Measurements from ENCODE around the gene ADSS1.

The ADSS1 gene

GRCh38 chr14:104710071-104710735, 13.8 kb upstream of the ADSS1 start:
- H3K79me2 ChIP-seq (ENCODE audit: insufficient read depth, low read length): no peaks in the 10 kb centered on the region
- no peak overlapping the region for H3K4me2 ChIP-seq (ENCODE audit: low read depth, low read length, poor library complexity, severe bottlenecking)
- no peak overlapping the region for H3K4me3 ChIP-seq (ENCODE audit: low read length, poor library complexity, severe bottlenecking)
- no peaks in the 10 kb centered on the region for H3F3A ChIP-seq (ENCODE audit: low read depth)
- peaks cover 13% of the 10 kb centered on the region; the same call in 1 of the 2 replicates for H3K36me3 ChIP-seq (ENCODE audit: insufficient read depth, low read length)
- H3K9ac ChIP-seq (ENCODE audit: low read depth, low read length, poor library complexity, severe bottlenecking): no peak overlapping the region
- H3K9me2 ChIP-seq (replicated peaks; ENCODE audit: low read depth, low read length): no peaks in the 10 kb centered on the region
- H3K4me1 ChIP-seq (ENCODE audit: insufficient read depth, low read length, poor library complexity, severe bottlenecking): no peaks in the 10 kb centered on the region
- TF ChIP-seq EZH2phosphoT487 (IDR thresholded peaks at IDR 0.05; ENCODE audit: borderline replicate concordance) (no peak), CTCF (conservative IDR thresholded peaks at IDR 0.05; ENCODE audit: low read length) (no peak)
- H4K20me1 ChIP-seq (ENCODE audit: insufficient read depth, low read length, poor library complexity, severe bottlenecking): no peaks in the 10 kb centered on the region
- H3K9me3 ChIP-seq (ENCODE audit: insufficient read depth, low read depth, low read length): no peaks in the 10 kb centered on the region
- H2AFZ ChIP-seq (ENCODE audit: low read length): no peak overlapping the region
- H3K27me3 ChIP-seq (ENCODE audit: insufficient read depth, low read length, poor library complexity, severe bottlenecking): no peaks in the 10 kb centered on the region

GRCh38 chr14:104712881-104713734, 10.9 kb upstream of the ADSS1 start:
- Histone ChIP-seq H3K27me3 (ENCODE audit: insufficient read depth, low read length, poor library complexity, severe bottlenecking) (no peaks in the 10 kb centered on the region), H3K4me2 (ENCODE audit: low read depth, low read length, poor library complexity, severe bottlenecking) (no peak overlapping the region), H4K20me1 (ENCODE audit: insufficient read depth, low read length, poor library complexity, severe bottlenecking) (no peaks in the 10 kb centered on the region), H3K36me3 (ENCODE audit: insufficient read depth, low read length) (peaks cover 13% of the 10 kb centered on the region; the same call in 1 of the 2 replicates), H3K9ac (ENCODE audit: low read depth, low read length, poor library complexity, severe bottlenecking) (no peak overlapping the region), H3K79me2 (ENCODE audit: insufficient read depth, low read length) (no peaks in the 10 kb centered on the region), H3K4me3 (ENCODE audit: low read length, poor library complexity, severe bottlenecking) (no peak overlapping the region), H3F3A (ENCODE audit: low read depth) (no peaks in the 10 kb centered on the region), H2AFZ (ENCODE audit: low read length) (no peak overlapping the region), H3K9me3 (ENCODE audit: insufficient read depth, low read depth, low read length) (no peaks in the 10 kb centered on the region), H3K4me1 (ENCODE audit: insufficient read depth, low read length, poor library complexity, severe bottlenecking) (no peaks in the 10 kb centered on the region), H3K9me2 (replicated peaks; ENCODE audit: low read depth, low read length) (no peaks in the 10 kb centered on the region)
- TF ChIP-seq EZH2phosphoT487 (IDR thresholded peaks at IDR 0.05; ENCODE audit: borderline replicate concordance): no peak
- no peak for TF ChIP-seq CTCF (conservative IDR thresholded peaks at IDR 0.05; ENCODE audit: low read length)

GRCh38 chr14:104714066-104714465, 10.0 kb upstream of the ADSS1 start:
- no peak for TF ChIP-seq CTCF (conservative IDR thresholded peaks at IDR 0.05; ENCODE audit: low read length)
- no peak for TF ChIP-seq EZH2phosphoT487 (IDR thresholded peaks at IDR 0.05; ENCODE audit: borderline replicate concordance)
- Histone ChIP-seq H3K36me3 (ENCODE audit: insufficient read depth, low read length) (peaks cover 13% of the 10 kb centered on the region; the same call in 1 of the 2 replicates), H3K4me1 (ENCODE audit: insufficient read depth, low read length, poor library complexity, severe bottlenecking) (no peaks in the 10 kb centered on the region)

More at GRCh38 chr14:104714066-104714465, 10.0 kb upstream of the ADSS1 start:
- Histone ChIP-seq H4K20me1 (ENCODE audit: insufficient read depth, low read length, poor library complexity, severe bottlenecking) (no peaks in the 10 kb centered on the region), H3K9me2 (replicated peaks; ENCODE audit: low read depth, low read length) (no peaks in the 10 kb centered on the region), H3K9me3 (ENCODE audit: insufficient read depth, low read depth, low read length) (no peaks in the 10 kb centered on the region), H3K79me2 (ENCODE audit: insufficient read depth, low read length) (no peaks in the 10 kb centered on the region), H3K4me2 (ENCODE audit: low read depth, low read length, poor library complexity, severe bottlenecking) (no peak overlapping the region), H2AFZ (ENCODE audit: low read length) (no peak overlapping the region), H3K27me3 (ENCODE audit: insufficient read depth, low read length, poor library complexity, severe bottlenecking) (no peaks in the 10 kb centered on the region), H3K9ac (ENCODE audit: low read depth, low read length, poor library complexity, severe bottlenecking) (no peak overlapping the region), H3K4me3 (ENCODE audit: low read length, poor library complexity, severe bottlenecking) (no peak overlapping the region), H3F3A (ENCODE audit: low read depth) (no peaks in the 10 kb centered on the region)

All from Loucy (cell line).